NCI-H1694 treated with DMSO at 0.1 percent for 48 hours (cell line): ENCODE data around the gene SNX21.
"Not testable (repeated sequence)": the region's sequence is repeated elsewhere in the genome, so short reads cannot be mapped to it uniquely, and the experiment has no call there.

Experiments used
- DNase-seq: peaks from one replicate; lab custom pipeline; 2025; lab: John Stamatoyannopoulos, UW

The SNX21 gene

DNA sequence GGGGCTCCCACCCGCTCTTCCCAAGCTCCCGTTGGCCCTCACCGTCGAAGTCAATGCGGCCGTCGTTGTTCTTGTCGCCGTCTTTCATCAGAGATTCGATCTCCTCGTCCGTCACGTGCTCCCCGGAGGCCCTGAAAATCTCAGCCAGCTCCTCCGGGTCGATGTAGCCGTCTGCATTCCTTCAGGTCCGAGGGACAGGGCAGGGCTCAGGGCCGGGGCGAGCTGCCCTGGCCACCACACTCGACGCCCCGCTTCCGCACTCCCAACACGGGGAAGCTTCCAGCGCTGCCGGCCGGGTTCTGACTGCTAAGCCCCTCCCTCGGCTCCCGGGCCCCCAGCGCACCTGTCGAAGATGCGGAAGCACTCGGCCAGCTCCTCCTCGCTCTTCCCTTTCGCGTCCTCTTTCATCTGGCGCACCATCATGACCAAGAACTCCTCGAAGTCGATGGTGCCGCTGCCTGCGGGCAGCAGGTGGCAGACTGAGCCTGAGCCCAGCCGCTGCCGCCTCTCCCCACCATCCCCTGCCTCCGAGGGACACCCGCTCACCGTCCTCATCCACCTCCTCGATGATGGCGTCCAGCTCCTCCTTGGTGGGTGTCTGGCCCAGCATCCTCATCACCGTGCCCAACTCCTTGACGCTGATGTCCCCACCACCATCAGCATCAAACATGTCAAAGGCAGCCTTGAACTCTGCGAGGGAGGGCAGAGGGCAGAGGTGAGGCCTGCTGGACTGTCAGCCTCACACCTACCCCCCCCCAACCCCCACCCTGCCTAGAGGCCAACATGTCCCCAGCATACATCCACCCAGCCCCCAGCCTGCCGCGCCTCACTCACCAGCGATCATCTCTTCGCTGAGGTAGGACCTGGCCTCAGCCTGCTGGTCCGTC is 9.4 kb upstream of the SNX21 start:
- no peak for DNase-seq

DNA sequence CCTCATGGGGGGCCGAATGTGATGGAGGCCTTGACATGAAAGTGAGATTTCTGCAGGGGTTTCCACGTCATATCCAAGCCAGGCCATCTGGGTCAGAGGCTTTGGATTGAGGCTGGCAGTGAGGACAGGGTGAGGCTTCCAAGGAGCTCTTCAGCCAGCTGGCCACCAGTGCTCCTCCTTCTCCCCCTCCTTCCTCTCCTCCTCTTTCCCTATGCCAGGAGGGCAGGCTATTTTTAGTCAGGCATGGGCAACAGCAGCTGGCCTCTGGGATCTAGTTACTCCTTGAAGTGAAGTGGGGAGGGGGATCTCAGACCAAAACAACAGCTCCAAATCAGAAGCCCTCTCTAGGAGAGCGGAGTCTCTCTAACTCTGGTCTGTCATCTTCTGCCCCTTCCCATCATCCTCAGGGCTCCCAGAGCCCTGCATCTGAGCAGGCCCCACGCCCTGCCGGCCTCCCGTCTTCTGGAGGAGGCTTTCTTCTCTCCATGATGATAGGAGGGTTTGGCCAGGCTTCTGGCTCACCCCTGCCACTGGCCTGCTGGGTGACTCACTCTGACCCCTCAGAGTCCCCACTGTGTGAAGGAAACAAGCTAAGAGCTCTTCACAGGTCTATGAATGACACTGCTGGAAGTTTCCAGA is 7.1 kb upstream of the SNX21 start:
- no peak for DNase-seq

- DNase-seq = no peak
These were observed 6.5 kb upstream of the SNX21 start, which contains the start of gene TNNC2 for GRCh38 chr20:45827030-45827652. Gene TNNC2 (minus strand): TSS chr20:45827312. CDS start chr20:45827248, 64 bp downstream.

- no peak for DNase-seq
These were observed 5.9 kb upstream of the SNX21 start for GRCh38 chr20:45827712-45828111.

DNA sequence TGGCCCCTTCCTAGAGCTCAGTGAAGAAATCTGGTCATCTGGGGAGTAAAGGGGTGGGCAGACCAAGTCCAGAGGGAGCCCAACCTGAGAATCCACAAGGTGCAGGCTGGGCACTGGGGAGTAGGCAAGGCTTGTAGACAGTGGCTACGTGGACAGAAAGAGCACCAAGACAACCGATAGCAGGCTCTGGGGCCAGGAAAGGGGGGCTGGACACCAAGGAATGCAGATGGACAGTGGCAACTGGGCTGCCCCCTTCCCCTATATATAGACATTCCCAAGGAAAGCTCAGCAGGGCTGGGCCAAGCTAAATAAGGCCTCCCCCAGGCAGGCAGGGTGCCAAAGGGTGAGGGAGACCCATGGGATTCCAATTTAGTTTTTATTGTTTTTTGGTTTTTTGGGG is 5.0 kb upstream of the SNX21 start:
- DNase-seq = no peak

GRCh38 chr20:45829673-45830106 is 3.9 kb upstream of the SNX21 start:
- not testable (repeated sequence) for DNase-seq

- DNase-seq = no peak
These were observed 980 bp upstream of the SNX21 start for GRCh38 chr20:45832619-45833018.

DNA sequence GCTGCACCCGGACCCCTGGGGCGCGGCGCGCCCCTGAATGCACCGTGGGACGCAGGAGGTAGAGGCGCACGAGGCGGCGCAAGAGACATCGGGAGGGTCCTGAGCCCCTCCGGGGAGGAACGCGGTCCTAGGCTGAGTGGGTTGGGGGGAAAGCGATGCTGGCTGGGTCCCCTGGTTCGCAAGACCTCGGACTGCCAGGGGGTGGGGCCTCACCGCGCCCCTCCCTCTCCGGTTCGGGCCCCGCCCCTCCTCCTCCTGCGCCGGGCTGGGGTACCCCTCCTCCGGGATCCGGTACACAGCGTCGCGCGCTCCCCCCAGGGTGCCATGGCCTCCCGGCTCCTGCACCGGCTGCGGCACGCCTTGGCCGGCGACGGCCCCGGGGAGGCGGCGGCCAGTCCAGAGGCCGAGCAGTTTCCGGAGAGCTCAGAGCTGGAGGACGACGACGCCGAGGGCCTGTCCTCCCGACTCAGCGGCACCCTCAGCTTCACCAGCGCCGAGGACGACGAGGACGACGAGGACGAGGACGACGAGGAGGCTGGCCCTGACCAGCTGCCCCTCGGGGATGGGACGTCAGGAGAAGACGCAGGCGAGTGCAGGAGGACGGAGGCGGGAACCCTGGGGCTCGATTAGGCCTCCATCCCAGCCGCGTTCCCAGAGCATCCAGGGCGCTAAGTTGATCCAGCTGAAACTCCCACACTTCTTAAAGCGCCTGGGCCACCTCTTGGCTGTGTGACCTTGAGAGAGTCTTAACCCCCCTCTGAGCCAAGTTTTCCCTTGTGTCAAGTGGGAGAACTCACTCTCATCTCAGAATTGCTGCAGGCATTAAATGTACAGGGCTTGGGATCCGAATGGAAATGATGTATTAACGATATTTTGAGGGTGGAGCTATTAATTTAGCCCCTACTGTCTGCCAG is 541 bp downstream of the SNX21 start:
- DNase-seq = no peak

GRCh38 chr20:45834797-45835161 is 1.2 kb downstream of the SNX21 start:
- DNase-seq = no peak

GRCh38 chr20:45835329-45835765 is 1.7 kb downstream of the SNX21 start:
- DNase-seq = no peak

- DNase-seq = no peak
These were observed 2.2 kb downstream of the SNX21 start for GRCh38 chr20:45835825-45836224.

- no peak for DNase-seq
These were observed 3.2 kb downstream of the SNX21 start for GRCh38 chr20:45836841-45837240.

DNA sequence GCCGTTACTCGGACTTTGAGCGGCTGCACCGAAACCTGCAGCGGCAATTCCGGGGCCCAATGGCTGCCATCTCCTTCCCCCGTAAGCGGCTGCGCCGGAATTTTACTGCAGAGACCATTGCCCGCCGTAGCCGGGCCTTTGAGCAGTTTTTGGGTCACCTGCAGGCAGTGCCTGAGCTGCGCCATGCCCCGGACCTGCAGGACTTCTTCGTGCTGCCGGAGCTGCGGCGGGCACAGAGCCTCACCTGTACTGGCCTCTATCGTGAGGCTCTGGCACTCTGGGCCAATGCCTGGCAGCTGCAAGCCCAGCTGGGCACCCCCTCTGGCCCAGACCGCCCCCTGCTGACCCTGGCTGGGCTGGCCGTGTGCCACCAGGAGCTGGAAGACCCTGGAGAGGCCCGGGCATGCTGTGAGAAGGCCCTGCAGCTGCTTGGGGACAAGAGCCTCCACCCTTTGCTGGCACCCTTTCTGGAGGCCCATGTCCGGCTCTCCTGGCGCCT is 7.2 kb downstream of the SNX21 start:
- no peak for DNase-seq

- no peak for DNase-seq
These were observed 8.0 kb downstream of the SNX21 start for GRCh38 chr20:45841407-45842129.

GRCh38 chr20:45842169-45842812 is 8.7 kb downstream of the SNX21 start:
- no peak for DNase-seq

- no peak for DNase-seq
These were observed 9.9 kb downstream of the SNX21 start for GRCh38 chr20:45843506-45843905.

DNA sequence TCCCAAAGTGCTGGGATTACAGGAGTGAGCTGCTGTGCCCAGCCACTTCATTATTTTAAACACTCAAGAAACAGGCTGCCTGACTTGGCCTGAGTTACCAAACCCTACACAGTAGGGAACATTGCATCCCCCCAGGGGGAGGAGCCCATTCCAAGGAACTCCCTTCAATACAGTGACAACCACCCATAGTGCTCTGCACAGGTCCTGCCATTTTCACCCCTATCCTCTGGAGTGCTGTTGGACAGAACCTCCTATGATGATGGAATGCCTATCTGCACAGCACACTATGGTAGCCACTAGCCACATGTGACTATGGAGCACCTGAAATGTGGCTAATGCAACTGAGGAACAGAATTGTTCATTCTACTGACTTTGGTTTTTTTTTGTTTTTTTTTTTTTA is 11.9 kb downstream of the SNX21 start:
- DNase-seq = no peak

DNA sequence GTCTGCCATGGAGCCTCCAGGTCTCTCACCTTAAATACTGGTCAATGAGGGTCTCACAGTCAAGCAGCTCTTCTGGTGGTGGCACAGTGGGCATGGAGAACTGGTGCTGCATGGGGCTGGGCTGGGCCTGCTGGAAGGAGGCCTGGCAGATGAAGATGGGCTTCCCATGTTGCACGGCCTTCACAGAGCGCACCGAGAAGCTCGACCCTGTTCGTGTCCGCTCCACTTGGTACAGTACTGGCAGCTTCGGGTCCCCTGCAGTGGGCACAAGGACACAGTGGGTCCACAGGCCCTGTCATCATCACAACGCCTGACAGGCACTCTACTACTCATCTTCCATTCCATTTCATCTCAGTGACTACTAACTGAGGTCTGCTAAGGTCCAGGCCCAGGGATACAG is 14.8 kb downstream of the SNX21 start:
- no peak for DNase-seq

GRCh38 chr20:45848969-45849582 is 15.5 kb downstream of the SNX21 start:
- DNase-seq = no peak

DNA sequence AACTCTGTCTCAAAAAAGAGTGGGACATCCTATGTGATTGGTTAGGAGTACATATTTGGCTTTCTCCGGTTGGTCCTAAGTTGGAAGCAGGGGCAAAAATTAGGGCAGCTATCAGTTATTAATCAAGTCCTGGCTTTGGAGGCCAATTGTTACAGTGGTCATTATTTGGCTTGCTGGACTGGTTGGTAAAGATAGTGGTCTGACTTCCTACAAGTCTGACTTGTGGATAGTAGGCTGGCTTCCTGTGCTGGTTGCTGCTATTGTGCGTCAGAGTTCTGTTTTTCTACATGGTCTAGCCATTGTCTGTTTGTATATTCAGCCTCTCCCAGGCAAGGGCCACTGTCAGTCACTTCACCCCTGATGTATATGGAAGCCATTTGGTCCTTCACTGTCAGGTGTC is 16.6 kb downstream of the SNX21 start:
- no peak for DNase-seq
